ENCODE measurements around the gene SGCE.

The SGCE gene

DNA sequence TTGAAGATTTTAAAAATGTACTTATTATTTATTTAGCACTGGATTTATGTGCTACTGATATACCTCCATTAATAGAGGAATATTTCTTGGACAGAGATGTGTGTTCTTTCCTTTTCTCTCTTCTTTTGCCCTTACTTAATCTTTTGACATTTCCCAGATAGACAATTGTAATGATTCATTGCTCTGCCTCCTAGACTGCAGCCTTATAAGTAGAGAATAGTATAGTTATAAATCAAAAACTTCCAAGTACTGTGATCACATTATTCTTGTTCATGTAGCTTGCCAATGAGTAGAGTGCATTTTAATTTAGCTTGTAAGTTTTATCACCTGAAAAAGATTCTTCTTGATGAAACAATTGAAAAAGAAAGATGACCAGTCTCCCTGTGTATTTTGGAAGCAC lies 98.7 kb downstream of the SGCE start:
- H3K27ac ChIP-seq: no peak overlapping the region
- TF ChIP-seq, protein P1, sequence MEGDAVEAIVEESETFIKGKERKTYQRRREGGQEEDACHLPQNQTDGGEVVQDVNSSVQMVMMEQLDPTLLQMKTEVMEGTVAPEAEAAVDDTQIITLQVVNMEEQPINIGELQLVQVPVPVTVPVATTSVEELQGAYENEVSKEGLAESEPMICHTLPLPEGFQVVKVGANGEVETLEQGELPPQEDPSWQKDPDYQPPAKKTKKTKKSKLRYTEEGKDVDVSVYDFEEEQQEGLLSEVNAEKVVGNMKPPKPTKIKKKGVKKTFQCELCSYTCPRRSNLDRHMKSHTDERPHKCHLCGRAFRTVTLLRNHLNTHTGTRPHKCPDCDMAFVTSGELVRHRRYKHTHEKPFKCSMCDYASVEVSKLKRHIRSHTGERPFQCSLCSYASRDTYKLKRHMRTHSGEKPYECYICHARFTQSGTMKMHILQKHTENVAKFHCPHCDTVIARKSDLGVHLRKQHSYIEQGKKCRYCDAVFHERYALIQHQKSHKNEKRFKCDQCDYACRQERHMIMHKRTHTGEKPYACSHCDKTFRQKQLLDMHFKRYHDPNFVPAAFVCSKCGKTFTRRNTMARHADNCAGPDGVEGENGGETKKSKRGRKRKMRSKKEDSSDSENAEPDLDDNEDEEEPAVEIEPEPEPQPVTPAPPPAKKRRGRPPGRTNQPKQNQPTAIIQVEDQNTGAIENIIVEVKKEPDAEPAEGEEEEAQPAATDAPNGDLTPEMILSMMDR (IDR thresholded peaks at IDR 0.05): no peak
- TF ChIP-seq ZFX (IDR thresholded peaks at IDR 0.05; ENCODE audit: borderline replicate concordance): no peak

DNA sequence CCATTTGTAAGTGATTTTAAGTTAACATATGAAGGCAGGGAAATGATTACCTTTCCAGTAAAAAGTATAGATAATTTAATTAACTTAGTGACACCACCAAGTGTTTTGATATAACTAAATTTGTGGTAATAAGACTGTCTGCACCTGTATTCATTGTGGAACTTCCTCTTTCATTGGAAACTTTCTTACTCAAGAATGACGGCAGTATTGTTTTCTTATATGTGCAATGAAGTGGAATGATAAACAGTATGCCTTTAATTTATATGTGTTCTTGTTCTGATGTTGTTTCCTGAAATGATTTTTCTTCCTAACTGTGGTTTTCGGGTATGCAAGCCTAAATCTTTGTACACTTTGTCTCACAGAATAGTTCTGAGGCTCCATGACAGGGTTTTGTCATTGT lies 99.9 kb downstream of the SGCE start:
- TF ChIP-seq, protein P1 (IDR thresholded peaks at IDR 0.05): no peak
- TF ChIP-seq ZFX (IDR thresholded peaks at IDR 0.05; ENCODE audit: borderline replicate concordance): no peak
- H3K27ac ChIP-seq: no peak overlapping the region

DNA sequence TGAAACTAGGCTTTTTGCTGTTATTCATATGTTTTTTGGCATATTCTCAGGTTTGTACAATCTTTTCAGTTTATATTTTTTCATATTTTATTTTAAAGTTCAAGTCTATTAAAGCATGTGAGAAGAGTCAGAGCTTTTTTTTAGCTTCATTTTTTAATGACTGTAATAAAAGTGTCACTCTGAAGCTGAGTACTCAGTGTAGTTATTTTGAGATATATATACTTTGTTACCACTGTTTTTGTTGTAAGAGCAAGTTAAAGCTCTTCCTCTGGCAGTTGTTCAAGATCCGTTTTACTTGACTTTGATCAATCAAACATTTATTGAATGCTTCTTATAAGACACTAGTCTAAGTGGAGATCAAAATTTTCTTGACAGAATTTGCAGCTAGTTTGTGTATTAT lies 108.8 kb downstream of the SGCE start:
- TF ChIP-seq, protein P1 (IDR thresholded peaks at IDR 0.05): no peak
- no peak for TF ChIP-seq ZFX (IDR thresholded peaks at IDR 0.05; ENCODE audit: borderline replicate concordance)
- no peak overlapping the region for H3K27ac ChIP-seq

DNA sequence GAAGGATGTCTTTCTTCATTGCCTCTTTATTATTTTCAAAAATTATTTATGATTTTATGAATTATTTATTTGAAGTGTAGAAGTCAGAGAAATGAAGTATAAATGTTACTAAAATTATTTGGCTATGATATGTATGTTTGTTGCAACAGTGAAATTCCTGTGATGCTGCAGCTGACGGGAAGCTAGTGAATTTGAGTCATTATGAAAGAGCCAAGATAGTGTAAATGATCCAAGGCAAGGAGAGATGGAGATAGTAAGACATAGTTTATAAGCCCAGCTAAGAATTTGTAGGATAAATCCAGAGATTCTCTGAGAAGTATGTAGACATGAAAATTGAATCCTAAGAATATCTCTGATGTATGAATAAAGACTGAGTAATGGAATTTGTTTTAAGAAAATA lies 115.5 kb downstream of the SGCE start:
- no peak for TF ChIP-seq ZFX (IDR thresholded peaks at IDR 0.05; ENCODE audit: borderline replicate concordance)
- TF ChIP-seq, protein P1 (IDR thresholded peaks at IDR 0.05): no peak
- H3K27ac ChIP-seq: no peak overlapping the region

Measured in 22Rv1 (cell line).